GM18499 (cell line): ENCODE data around the gene GPATCH2.
A peak's percentile ranks its signal among the peaks of the same experiment; 100 is the strongest.
"Not testable (repeated sequence)": the region's sequence is repeated elsewhere in the genome, so short reads cannot be mapped to it uniquely, and the experiment has no call there.

ENCODE experiments used
- ATAC-seq: cut with Tn5 transposase; IDR thresholded peaks from one replicate; pipeline ENCODE4 v1.9.1; 2021; ENCODE audit warnings: moderate number of reproducible peaks; ENCODE audit not compliant: insufficient read depth, unreplicated experiment

The GPATCH2 gene

DNA sequence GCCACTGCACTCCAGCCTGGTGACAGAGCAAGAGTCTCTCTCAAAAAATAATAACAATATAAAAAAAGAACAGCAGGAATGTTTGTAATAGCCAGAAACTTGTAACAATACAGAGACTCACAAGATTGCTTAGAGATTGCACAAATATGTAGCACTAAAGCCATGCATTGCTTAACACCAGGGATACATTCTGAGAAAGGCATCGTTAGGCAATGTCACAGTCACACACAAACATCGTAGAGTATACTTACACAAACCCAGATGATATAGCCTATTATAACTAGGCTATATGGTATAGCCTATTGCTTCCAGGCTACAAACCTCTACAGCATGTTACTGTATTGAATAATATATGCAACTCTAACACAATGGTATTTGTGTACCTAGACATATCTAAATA is 45.3 kb downstream of the GPATCH2 start:
- no peak for ATAC-seq

DNA sequence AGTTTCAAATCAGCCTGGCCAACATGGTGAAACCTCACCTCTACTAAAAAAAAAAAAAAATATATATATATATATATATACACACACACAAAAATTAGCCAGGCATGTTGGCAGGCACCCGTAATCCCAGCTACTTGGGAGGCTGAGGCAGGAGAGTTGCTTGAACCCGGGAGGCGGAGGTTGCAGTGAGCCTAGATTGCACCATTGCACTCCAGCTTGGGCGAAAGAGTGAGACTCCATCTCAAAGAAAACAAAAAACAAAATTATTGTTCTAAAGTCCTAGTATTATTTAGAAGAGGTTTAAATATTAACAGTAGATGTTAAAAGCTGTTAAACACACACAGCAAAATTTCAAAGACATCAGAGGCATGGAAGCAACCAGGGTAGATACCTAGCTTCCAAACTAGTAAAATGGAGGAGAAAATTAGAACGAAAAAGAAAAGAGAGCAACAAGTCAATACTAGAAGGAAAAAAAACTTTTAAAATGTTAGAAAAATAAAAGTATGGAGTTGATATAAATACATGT is 46.5 kb downstream of the GPATCH2 start:
- ATAC-seq: not testable (repeated sequence)

DNA sequence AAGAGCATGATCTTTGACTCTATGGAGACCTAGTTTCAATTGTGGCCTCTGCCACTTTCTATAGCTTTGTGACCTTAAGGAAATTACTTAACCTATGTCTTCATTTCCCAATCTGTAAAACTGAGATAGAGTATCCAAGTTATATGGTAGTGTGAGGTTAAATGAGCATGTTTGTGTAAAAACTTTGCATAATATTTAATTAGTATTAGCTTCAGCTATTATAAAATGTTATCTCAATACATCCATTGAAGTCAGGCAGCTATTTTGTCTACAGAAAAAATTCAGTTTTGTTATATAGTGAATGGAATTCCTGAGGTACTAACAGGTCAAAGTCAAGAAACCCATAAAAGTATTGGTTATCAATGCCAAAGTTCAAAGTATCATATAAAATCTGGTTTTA is 53.6 kb downstream of the GPATCH2 start:
- no peak for ATAC-seq

DNA sequence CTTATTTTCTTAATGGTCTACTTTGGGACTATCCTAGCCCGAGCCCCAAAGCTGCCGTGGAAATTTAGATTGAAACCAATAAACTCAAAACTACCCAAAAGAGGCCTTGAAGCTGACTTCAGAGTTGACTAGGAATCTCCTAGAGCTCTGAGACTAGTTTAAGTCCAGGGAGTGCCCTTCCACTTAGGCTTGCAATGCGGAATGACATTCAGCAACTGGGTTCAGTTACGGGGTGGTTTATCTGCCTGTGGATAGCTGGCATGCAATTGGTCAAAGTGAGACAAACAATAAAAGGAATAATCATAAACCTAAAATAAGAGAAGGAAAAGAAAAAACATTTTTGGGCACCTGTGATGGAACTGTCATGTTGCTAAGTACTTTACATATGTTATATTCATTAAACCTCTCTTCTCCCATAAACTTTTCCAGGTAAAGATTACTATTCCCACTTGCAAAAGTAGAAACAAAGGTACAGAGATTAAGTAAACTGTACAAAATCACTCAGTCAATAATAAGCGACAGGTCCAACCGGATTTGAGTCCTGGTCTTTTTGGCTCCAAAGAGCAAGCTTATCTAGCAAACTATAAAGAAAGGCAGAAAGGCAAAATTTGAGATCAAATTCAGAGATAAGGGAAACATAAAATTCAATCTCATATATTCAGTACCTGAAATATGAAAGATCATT is 56.5 kb downstream of the GPATCH2 start:
- ATAC-seq: no peak

DNA sequence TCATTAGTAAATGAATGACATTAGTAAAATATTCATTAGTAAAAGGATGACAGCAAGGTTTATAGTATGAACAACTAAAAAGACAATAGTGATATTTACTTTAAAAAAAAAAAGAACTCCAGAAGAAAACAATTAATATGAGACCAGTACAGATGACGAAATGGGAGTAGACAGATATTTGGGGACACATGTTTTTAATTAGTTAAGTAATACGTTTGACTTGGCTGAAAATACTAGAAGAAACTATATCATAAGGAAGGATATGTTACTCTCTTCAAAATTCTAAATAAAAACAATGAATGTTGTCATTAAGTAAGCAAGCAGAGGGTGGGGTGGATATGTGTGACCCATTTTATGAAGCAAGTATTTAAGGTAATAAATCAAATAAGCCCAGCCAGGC is 61.9 kb downstream of the GPATCH2 start:
- no peak for ATAC-seq

DNA sequence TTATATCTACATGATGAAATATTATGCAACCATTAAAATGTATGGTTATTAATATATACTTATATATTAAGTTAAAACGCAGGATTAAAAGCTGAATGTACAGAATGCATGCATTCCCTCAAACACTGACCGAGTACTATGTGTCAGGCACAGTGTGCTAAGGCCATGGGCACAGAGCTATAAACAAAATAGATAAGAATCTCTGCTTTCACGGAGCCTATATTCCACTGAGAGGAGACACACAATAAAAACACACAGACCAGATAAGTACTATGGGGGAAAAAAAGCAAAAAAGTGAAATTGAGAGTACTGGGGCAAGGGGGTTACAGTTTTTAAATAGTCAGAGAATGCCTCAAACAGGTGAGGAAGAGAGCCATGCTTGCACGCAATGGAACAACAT is 62.7 kb downstream of the GPATCH2 start:
- no peak for ATAC-seq

DNA sequence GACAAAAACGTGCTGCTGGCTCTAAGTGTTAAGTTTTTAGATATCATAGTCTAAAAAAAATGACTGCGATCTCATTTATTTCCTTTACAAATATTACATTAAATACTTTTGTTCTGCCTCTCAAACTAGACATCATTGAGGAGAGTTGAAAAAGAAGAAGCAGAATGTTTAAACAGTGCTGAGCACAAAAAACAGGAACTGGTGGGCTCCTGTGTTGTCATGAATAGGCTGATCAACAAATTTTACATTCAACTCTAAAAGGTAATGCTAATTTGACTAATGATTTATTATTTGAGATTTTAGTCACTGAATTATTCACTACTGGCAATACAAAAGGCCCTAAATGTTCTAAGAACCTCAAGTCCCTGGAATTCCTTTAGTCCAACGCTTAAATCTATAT is 66.1 kb downstream of the GPATCH2 start:
- no peak for ATAC-seq

DNA sequence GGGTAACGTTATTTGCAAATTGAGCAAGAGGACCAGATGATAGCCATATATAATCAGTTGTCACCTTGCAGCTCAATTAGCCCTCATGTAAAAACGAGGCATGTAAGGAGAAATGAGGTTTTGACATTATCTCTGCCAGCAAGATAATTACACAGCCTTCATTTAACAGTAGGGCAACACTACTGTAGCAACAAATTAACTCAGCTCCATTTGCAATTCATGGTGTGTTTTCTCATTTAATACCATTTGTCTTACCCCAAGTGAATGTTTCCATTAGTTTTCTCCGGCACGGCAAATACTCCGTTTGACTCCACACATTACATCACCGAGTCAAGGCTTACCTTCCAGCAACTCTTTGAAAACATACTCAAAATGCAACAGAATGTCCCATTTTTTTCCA is 66.7 kb downstream of the GPATCH2 start:
- ATAC-seq: no peak

DNA sequence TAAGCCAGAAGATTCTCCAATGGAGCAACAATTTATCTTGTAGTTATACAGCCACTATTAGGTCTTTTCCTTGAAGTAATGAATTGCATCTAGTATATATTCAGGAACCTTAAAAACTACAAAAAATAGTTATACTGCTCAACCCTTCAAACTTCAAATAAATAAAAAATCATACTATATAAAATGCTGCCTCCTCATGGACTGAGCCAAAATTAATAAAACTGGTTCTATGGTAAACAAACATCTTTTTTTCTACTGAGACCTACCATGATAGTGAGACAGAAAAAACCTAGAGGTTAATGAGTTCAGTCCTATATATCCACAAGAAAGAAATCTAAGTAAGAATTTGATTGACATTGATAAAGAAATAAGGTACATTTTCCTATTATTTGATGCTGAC is 67.7 kb downstream of the GPATCH2 start:
- no peak for ATAC-seq

DNA sequence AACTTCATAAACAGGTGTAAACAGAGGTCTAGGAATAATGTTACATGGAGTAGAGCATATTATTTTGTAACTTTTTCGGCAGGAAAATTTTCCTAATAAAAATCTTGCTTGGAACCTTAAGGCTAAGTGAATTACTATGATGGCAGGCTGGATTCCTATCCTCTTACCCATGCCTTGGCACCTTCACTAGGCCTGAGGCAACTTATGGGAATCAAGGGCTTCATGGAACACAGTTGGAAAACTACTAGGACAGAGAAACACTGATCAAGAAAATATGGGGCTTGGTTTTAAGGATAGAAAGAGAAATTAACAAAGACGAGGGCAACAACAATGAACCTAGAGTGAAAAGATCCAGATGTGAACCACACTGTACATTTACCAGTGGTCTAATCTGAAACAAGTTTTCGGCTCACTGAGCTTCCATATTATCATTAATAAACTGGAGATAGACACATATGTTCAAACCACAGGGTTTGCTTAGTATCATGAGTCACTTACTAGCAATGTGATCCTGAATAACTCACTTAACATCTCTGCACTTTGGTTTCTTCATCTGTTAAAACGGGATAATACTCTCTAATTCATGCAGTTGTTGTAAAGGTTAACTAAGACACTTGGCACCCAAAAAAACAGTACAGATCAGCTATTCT is 68.5 kb downstream of the GPATCH2 start:
- ATAC-seq: no peak

DNA sequence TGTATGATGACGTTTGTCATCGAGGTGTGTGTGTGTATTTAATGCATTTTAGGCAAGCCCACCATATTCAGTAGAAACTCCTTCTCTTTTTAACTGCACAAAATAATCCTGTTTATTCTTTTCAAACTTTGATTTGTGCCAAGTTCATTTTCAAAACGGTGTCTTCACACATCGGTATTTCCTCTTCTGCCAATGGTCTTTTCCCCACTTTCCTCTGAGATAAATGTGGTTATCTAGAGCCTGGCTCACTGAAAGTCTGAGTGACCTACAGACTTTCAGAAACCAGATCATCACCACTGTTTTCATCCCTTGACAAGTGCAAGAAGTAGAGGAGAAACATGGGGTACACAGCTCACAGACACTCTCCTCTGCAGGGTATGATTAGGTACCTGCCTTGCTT is 69.4 kb downstream of the GPATCH2 start:
- ATAC-seq: no peak

DNA sequence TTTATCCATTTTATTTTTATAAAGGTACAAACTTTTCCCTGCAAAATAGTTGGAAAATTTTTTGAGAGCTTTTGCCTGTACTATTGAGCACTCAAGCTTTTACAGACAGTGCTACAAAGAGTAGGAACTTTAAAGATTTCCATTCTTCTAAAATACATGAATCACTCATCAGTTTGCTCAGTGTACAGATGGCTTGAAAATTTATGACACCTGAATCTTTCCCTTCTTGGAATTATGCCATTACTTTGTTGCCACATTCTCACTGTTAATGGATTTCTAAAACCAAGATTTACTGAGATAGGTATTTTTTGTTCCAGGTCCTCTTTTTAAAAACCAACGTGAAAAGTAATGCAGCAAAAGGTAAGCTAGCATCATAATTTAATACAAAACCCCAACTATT is 76.0 kb downstream of the GPATCH2 start:
- ATAC-seq: no peak

DNA sequence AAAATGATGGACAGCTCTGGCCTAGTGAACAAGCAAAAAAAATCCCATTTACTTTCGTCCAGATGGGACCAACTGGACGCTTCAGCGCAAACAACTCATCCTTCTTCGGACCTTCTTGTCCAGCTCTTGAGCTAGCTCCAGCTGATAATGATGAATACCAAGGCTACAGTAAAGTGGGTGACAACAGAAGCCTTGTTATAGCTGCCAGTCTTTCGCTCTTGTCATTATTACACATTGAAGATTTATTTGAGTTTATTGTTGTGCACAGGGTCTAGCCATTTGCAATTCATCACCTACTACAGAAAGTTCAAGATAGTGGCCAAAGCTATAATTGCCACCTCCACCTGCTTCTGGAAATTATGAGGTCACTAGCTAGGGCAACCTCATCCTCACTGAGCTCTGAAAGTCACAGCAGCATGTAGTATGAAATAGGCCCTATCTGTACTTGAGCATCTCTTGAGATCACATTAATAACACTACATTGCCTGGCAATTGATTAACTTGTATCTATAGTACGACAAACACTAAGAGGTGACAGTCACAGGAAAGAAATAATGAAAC is 76.9 kb downstream of the GPATCH2 start:
- ATAC-seq: no peak

DNA sequence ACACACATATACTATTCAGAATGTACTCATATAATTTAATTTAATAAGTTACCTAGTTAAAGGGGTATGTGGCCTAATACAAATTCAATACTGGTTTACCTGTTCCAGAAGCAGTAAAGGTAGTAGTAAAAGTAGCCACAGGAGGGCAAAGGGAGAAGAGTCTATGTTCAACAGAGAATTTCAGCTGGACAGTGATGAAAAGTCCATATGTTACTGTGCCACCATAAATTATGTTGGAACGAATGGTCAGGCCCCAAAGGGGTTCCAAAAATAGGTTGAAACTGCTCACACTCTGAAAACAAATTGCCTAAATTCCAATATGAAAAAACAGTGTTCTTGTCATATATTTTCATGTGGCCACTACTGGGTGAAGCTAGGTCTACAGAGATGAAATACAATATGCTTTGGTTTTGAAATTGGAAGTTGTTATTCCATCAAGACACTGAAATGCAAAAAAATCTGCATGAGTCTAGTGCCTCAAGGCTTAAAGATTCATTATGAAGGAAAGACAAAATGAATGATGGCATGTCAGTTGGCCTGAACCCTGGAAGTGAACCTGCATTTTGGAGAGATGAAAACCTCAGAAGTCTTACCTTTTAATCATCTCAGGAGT is 78.4 kb downstream of the GPATCH2 start:
- no peak for ATAC-seq

DNA sequence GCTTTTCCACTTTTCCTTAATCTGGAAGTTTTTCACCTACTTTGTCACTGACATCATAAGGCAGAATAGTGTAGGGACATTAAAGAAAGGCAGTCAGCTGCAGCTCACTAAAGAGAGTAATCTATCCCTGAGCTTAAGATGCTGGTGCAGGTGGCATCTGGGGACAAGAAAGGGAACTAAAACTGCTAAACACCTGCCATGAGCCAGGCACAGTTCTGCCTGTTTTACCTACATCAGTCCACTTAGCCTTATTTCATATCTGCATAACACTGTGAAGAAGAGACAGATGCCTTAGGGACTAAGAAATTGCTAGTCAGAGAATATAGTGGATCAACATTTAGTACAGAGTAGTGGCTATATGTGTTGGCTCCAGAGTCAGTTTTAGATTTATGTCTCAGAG is 88.1 kb downstream of the GPATCH2 start:
- ATAC-seq: peak; percentile 90

DNA sequence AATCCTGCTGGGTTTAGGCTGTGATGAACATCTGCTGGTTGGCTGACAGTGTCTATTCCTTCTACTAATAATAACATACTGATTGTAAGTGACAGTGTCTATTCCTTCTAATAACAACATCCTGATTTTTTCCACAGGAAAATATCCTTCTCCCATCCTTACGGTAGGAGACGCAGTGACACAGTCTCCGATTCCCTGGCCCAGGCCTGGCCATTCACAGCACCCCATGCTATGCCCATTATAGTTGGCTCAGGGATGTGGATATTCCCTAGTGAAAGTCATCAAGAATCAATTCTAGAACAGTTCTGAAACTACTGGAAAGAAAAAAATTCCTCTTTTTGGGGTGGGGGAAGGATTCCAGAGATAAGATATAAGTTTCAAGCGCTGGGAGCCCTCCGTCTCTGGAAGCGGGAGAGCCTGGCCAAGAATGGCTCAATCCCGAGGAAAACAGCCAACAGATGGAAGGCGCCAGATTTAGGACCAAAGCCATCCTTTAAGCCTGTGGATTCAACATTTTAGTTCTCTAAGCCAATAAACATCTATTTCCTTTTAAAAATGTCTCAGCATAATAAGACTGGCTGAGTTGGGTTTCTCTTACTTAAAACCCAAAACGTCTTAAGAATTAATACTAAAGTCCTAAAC is 88.6 kb downstream of the GPATCH2 start:
- no peak for ATAC-seq

DNA sequence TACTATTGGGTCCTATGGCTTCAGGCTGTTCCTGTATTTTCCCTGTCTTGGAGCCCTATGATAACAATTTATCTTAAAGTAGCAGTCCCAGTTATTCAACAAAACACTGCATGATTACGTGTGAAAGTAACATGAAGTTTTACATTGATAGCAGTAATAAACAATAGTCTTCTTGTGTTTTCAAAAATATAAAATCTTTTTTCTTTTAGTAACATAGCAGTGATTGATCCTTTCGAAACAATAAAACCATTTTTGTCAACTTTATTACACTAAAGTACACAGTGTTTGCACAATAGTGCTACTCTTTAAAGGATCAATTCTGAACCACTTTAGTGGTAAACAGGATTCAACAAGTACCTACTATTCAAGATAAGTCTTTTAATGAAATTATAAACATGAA is 90.6 kb downstream of the GPATCH2 start:
- no peak for ATAC-seq

DNA sequence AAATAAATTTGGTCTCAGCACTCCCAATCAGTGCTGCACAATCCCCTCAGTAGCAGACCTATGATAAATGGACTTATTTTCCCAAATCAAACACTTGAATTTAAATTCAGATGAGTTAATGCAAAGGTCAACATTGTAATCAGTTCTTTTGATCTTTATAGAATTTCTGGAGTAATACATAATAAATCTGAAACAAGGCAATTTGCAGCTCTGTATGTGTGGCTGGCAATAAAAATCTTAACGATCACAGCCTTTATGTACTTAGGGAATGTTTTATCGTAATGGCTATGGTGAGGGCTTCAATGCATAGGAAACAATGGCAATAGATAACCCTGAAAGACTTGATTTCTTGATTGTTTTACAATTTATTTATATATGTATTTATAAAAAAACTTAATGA is 91.4 kb downstream of the GPATCH2 start:
- no peak for ATAC-seq

DNA sequence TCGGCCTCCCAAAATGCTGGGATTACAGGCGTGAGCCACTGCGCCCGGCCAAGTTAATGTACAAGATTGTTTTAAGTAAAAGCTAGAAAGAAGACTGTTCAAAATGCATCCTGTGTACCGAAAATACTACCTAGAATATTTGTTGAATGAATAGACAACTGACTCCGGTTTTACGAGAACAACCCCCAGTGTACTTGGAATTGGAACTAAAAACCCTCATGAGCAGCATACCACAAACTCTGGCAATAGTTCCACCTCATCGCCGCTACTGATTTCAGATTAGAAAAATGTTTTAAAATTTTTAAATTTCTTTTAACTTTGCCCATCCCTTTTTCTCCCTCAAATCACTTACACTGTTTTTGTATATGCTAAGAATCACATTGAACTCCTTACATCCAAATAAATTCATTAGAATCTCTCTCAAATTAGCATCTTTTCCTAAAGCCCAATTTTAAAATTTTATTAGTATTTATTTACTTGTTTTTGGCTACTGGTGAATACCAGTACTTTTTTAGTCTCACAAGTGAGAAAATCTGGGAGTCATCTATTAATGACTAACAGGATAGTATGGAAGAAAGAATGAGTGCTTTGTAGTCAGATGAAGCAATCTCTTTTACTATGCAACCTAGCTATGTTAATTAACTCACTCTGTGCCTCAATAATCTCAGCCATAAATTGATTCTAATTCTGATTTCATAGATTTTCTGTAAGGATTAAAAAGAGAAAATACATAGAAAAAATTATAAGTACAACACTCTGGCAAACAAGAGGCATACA is 95.1 kb downstream of the GPATCH2 start:
- no peak for ATAC-seq

DNA sequence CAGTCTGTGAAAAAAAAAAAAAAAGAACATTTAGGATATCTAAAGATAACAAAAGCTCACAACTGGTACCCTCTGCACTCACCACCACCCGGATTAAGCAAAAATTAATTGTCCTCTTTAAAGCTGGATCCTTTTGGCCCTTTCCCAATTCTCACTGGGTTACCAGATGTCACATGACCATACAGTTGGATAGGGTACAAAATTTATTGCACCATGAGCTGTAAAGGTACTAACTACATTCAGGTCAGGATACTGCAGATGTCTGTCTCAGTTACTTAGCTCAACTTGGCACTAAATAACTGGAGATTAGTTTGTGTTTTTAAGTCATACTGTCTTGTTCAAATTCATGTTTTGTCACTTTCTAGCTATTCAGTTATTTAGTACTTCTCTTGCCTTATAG is 96.3 kb downstream of the GPATCH2 start:
- ATAC-seq: no peak
